NCI-H2081 (cell line): ENCODE results near the gene POLN.
"Not testable (repeated sequence)": the region's sequence is repeated elsewhere in the genome, so short reads cannot be mapped to it uniquely, and the experiment has no call there.

Experiments used
- DNase-seq, 2 experiments: peaks; one replicate each; lab custom pipeline; 2025; lab: John Stamatoyannopoulos, UW

The POLN gene

GRCh38 chr4:2251795-2252529 is 10.0 kb upstream of the POLN start:
- DNase-seq, result no peak

GRCh38 chr4:2251073-2251794 is 9.3 kb upstream of the POLN start:
- no peak for DNase-seq

- DNase-seq, result no peak
Observed at GRCh38 chr4:2250357-2251072, 8.6 kb upstream of the POLN start.

- no peak for DNase-seq
Observed at GRCh38 chr4:2249526-2250356, 7.8 kb upstream of the POLN start.

- no peak for DNase-seq
Observed at GRCh38 chr4:2248821-2249261, 6.9 kb upstream of the POLN start.

- no peak for DNase-seq
Observed at GRCh38 chr4:2248044-2248780, 6.3 kb upstream of the POLN start.

GRCh38 chr4:2247128-2248043 is 5.5 kb upstream of the POLN start:
- no peak for DNase-seq

GRCh38 chr4:2246384-2247127 is 4.6 kb upstream of the POLN start:
- DNase-seq, result no peak

- no peak for DNase-seq
Observed at GRCh38 chr4:2245787-2246275, 3.9 kb upstream of the POLN start.

- no peak for DNase-seq
Observed at GRCh38 chr4:2245057-2245786, 3.3 kb upstream of the POLN start.

- peak in 1 of 2 experiments; percentile 34 for DNase-seq
Observed at GRCh38 chr4:2243681-2244380, 1.9 kb upstream of the POLN start.

- DNase-seq, result no peak
Observed at GRCh38 chr4:2241003-2241402, 918 bp downstream of the POLN start.

GRCh38 chr4:2236944-2237666 is 4.8 kb downstream of the POLN start:
- DNase-seq, result no peak

GRCh38 chr4:2231082-2231481 is 10.8 kb downstream of the POLN start:
- DNase-seq, result no peak

GRCh38 chr4:2226261-2226660 is 15.7 kb downstream of the POLN start:
- peak in 1 of 2 experiments; percentile 23 for DNase-seq

GRCh38 chr4:2222838-2223237 is 19.1 kb downstream of the POLN start:
- DNase-seq, result no peak

GRCh38 chr4:2221378-2221777 is 20.5 kb downstream of the POLN start:
- DNase-seq, result not testable (repeated sequence)
